HG03175 (cell line): ENCODE measurements around the gene FUT8.

Source experiments
- ATAC-seq: cut with Tn5 transposase; IDR thresholded peaks from one replicate; pipeline ENCODE4 v1.9.1; 2021; ENCODE audit warnings: mild to moderate bottlenecking, moderate library complexity; ENCODE audit not compliant: unreplicated experiment

The FUT8 gene

GRCh38 chr14:65550779-65551643 lies 138.5 kb downstream of the FUT8 start:
- ATAC-seq = no peak

GRCh38 chr14:65552724-65553123 lies 140.2 kb downstream of the FUT8 start:
- ATAC-seq = no peak

GRCh38 chr14:65554837-65555236 lies 142.3 kb downstream of the FUT8 start:
- no peak for ATAC-seq

- ATAC-seq = no peak
Observed at GRCh38 chr14:65555358-65555757, 142.8 kb downstream of the FUT8 start.

- no peak for ATAC-seq
Observed at GRCh38 chr14:65558363-65558762, 145.8 kb downstream of the FUT8 start.

GRCh38 chr14:65560340-65561027 lies 148.0 kb downstream of the FUT8 start:
- ATAC-seq = no peak

- ATAC-seq = no peak
Observed at GRCh38 chr14:65564370-65564769, 151.8 kb downstream of the FUT8 start.

GRCh38 chr14:65565948-65566347 lies 153.4 kb downstream of the FUT8 start:
- no peak for ATAC-seq

GRCh38 chr14:65566820-65567522 lies 154.4 kb downstream of the FUT8 start:
- ATAC-seq = no peak

GRCh38 chr14:65574611-65575010 lies 162.1 kb downstream of the FUT8 start:
- no peak for ATAC-seq

- ATAC-seq = no peak
Observed at GRCh38 chr14:65575389-65575788, 162.9 kb downstream of the FUT8 start.

- ATAC-seq = no peak
Observed at GRCh38 chr14:65580973-65581372, 168.4 kb downstream of the FUT8 start.

- ATAC-seq = no peak
Observed at GRCh38 chr14:65581378-65581777, 168.8 kb downstream of the FUT8 start.

GRCh38 chr14:65581799-65582198 lies 169.3 kb downstream of the FUT8 start:
- ATAC-seq = no peak

GRCh38 chr14:65585216-65585615 lies 172.7 kb downstream of the FUT8 start:
- ATAC-seq = no peak

GRCh38 chr14:65588426-65589140 lies 176.1 kb downstream of the FUT8 start:
- no peak for ATAC-seq

- ATAC-seq = no peak
Observed at GRCh38 chr14:65594153-65594881, 181.8 kb downstream of the FUT8 start.

GRCh38 chr14:65594882-65595237 lies 182.3 kb downstream of the FUT8 start:
- ATAC-seq = no peak

GRCh38 chr14:65599375-65599774 lies 186.8 kb downstream of the FUT8 start:
- no peak for ATAC-seq

GRCh38 chr14:65600742-65601141 lies 188.2 kb downstream of the FUT8 start:
- ATAC-seq = no peak
